ENCODE data around the gene EIF3C.
"Not testable (repeated sequence)": the region's sequence is repeated elsewhere in the genome, so short reads cannot be mapped to it uniquely, and the experiment has no call there.

GRCh38 chr16:28732455-28733124, 21.3 kb downstream of the EIF3C start:
- TF ChIP-seq TOX (CRISPR knock-in tag; IDR thresholded peaks at IDR 0.05; ENCODE audit: borderline replicate concordance); ZNF70 (CRISPR knock-in tag; IDR thresholded peaks at IDR 0.05); ZC3H10 (CRISPR knock-in tag; IDR thresholded peaks at IDR 0.05); CSRNP3 (CRISPR knock-in tag; IDR thresholded peaks at IDR 0.05); POU6F1 (CRISPR knock-in tag; IDR thresholded peaks at IDR 0.05; ENCODE audit: borderline replicate concordance, low read depth); ZFP30 (CRISPR knock-in tag; IDR thresholded peaks at IDR 0.05); GLIS3 (CRISPR knock-in tag; IDR thresholded peaks at IDR 0.05); ZFP3 (CRISPR knock-in tag; IDR thresholded peaks at IDR 0.05); ARNTL (CRISPR knock-in tag; IDR thresholded peaks at IDR 0.05; ENCODE audit: borderline replicate concordance, low read depth); TSHZ2 (CRISPR knock-in tag; IDR thresholded peaks at IDR 0.05): not testable (repeated sequence)
- TF ChIP-seq, protein P1, sequence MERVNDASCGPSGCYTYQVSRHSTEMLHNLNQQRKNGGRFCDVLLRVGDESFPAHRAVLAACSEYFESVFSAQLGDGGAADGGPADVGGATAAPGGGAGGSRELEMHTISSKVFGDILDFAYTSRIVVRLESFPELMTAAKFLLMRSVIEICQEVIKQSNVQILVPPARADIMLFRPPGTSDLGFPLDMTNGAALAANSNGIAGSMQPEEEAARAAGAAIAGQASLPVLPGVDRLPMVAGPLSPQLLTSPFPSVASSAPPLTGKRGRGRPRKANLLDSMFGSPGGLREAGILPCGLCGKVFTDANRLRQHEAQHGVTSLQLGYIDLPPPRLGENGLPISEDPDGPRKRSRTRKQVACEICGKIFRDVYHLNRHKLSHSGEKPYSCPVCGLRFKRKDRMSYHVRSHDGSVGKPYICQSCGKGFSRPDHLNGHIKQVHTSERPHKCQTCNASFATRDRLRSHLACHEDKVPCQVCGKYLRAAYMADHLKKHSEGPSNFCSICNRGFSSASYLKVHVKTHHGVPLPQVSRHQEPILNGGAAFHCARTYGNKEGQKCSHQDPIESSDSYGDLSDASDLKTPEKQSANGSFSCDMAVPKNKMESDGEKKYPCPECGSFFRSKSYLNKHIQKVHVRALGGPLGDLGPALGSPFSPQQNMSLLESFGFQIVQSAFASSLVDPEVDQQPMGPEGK (CRISPR knock-in tag; IDR thresholded peaks at IDR 0.05; ENCODE audit: borderline replicate concordance): not testable (repeated sequence)

All from SK-N-SH treated with all-trans-retinoic acid at 6 μM for 48 hours (cell line).